Activated CD4-positive, alpha-beta T cell treated with anti-CD3 and anti-CD28 coated beads, Interleukin-10, Interleukin-2, amounts not matched to agents 100 ng/mL and 50 ng/mL, durations not matched to agents 16 hours and 8 hours (primary cell): Measurements from ENCODE around the gene CLPTM1L.
"Not testable (repeated sequence)": the region's sequence is repeated elsewhere in the genome, so short reads cannot be mapped to it uniquely, and the experiment has no call there.

Experiments
- DNase-seq: peaks from one replicate; pipeline ENCODE4 v3.0.0-alpha.2; 2020

Gene CLPTM1L

GRCh38 chr5:1285883-1286291 is 59.0 kb downstream of the CLPTM1L start:
- DNase-seq: no peak

- no peak for DNase-seq
Measured at GRCh38 chr5:1285141-1285540, 59.8 kb downstream of the CLPTM1L start.

- DNase-seq: not testable (repeated sequence)
Measured at GRCh38 chr5:1284336-1284970, 60.4 kb downstream of the CLPTM1L start.

- not testable (repeated sequence) for DNase-seq
Measured at GRCh38 chr5:1283729-1284041, 61.2 kb downstream of the CLPTM1L start.

- DNase-seq: not testable (repeated sequence)
Measured at GRCh38 chr5:1282993-1283728, 61.7 kb downstream of the CLPTM1L start.

- no peak for DNase-seq
Measured at GRCh38 chr5:1282131-1282992, 62.5 kb downstream of the CLPTM1L start.

- no peak for DNase-seq
Measured at GRCh38 chr5:1281038-1281882, 63.6 kb downstream of the CLPTM1L start.

GRCh38 chr5:1280177-1281037 is 64.5 kb downstream of the CLPTM1L start:
- DNase-seq: no peak

GRCh38 chr5:1279443-1280151 is 65.3 kb downstream of the CLPTM1L start:
- no peak for DNase-seq

- no peak for DNase-seq
Measured at GRCh38 chr5:1278656-1279442, 66.0 kb downstream of the CLPTM1L start.

- DNase-seq: no peak
Measured at GRCh38 chr5:1278216-1278615, 66.7 kb downstream of the CLPTM1L start.

- no peak for DNase-seq
Measured at GRCh38 chr5:1277781-1278180, 67.1 kb downstream of the CLPTM1L start.

GRCh38 chr5:1277331-1277730 is 67.6 kb downstream of the CLPTM1L start:
- DNase-seq: no peak

GRCh38 chr5:1276930-1277329 is 68.0 kb downstream of the CLPTM1L start:
- DNase-seq: no peak

- not testable (repeated sequence) for DNase-seq
Measured at GRCh38 chr5:1275397-1276391, 69.2 kb downstream of the CLPTM1L start.

GRCh38 chr5:1274471-1274870 is 70.4 kb downstream of the CLPTM1L start:
- no peak for DNase-seq

- no peak for DNase-seq
Measured at GRCh38 chr5:1273745-1274144, 71.2 kb downstream of the CLPTM1L start.

- no peak for DNase-seq
Measured at GRCh38 chr5:1272201-1272600, 72.7 kb downstream of the CLPTM1L start.
